Measurements from ENCODE around the gene LZTR1. TPM values are rescaled to one million over a fixed set of nuclear protein-coding genes. Genes with fewer than 3 reads are reported as not detected.

Gene LZTR1
- total RNA-seq, 1 donor from 2014 or later: 70.8 TPM

DNA sequence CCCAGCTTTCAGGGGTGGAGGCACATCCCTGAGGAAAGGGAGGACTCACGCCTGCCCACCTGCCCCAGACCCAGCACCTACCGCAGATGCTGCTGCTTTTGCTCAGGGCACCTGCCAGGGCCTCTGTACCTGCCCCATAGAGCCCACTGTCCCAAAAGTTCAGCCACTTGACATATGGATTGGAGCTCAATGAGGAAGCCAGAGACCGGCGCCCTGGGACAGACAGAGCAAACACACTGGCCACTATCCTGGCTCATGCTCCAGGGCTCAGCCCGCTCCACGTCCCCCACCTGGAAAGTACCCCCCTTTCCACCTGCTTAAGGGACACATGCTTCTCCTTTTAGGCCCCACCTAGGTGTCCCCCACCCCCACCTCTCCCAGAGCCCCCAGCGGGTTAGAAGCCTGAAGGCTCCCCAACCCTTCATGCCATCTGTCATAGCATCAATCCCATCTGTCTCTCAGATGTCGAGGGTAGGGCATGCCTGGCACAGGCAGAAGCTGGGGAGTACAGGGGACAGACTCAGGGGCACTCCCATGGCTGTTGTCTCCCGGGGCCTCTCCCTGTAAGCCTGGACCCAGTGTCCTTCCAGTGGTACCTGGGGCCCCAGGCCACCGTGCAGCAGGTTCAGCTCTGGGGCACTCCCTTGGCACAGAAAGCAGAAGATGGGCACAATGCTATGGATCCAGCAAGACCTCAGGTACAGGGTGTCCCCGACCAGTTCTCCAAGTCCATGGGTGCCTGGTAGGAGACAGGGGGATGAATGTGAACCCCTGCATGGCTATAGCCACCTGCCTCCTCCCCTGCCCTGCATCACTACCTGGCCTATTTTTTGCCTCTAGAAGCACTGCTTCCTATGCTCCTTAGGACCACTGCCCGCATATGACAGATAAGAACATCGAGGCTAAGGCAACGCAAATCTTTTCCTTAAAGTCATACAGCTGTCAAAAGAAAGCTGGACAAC, 30.6 kb downstream of the LZTR1 start:
- DNase-seq (ENCODE audit: low spot score): no peak

DNA sequence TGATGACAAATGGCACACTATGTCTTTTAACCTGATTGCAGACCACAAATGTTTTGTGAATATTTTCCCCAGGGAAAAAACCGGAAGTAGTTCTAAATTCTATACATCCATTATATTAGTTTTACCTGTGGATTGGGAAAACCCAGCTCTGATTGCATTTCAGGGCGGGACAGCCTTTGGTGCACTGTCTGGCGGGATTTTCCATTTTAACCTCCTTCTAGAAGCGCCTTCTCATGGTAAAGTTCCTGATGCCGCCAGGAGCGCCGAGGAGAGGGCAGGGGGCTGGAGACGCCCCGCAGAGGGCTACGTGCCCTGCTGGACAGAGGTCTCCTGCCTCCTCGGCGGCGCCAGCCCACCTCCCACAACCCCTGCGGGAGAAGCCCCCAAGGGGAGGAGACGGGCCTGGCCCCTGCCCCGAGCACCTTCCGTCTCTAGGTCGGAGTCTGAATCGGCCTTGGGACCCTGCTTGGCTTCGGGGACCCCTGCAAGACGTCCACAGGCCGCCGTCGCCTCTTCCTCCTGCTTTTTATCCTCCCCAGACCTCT, 31.6 kb downstream of the LZTR1 start:
- DNase-seq (ENCODE audit: low spot score): no peak

DNA sequence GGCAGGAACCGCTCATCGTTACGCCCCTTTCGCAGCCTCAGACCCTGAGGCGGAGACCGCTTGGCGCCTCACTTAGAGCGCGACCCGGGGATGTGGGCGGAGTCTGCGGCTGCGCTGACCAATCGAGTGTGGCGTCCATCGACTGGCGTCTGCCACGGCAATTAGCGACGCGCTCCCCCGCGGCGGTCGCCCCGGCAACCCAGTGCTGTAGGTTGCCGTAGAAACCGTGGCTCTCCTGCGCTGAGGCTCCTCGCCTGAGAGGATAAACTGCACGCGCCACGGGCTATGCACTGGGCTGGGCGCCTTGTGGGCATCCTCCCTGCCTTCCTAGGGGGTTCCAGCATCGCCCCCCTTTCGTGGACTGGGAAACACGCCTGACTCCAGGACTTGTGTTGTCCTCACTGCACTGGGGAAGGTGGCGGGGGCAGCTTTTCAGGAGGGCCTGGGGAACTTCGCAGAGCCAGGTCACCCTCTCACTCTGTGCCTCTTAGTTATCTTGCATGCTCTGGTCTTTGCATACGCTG, 32.2 kb downstream of the LZTR1 start:
- peak; percentile 92 for DNase-seq (ENCODE audit: low spot score)

DNA sequence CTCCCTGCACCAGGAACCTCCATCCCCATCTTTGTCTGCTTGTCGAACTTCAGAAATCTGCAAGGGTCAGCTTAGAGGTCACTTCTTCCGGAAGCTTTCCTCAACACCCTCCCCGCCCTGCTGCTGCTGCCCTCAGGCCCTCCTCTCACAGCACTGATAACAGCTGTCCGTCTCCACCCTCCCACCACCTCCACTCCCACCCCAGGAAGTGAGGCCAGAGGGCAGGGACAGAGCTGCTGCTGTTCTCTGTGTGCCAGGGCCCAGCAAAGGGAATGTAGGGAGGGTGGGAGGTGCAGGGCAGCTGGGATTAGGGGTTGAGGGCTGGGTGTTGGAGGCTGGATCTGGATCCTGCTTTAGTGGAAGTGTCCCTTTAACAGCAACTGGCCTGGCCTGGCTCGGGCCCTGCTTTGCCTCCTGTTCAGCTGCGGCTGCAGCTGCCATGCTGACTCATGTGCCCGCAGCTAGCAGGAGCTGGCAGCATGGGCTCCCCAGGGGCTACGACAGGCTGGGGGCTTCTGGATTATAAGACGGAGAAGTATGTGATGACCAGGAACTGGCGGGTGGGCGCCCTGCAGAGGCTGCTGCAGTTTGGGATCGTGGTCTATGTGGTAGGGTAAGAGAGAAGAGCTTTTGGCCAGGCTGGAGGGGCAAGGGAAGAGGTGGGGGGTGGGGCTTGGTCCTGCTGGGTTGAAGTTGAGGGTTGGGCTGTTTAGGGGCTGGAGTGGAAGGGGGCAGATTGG, 32.8 kb downstream of the LZTR1 start, which contains the start of gene P2RX6:
Gene P2RX6 (plus strand): TSS at position 440 of the 740 bp plus-strand sequence. CDS start 10 bp downstream, at position 450.
- no peak for DNase-seq (ENCODE audit: low spot score)

DNA sequence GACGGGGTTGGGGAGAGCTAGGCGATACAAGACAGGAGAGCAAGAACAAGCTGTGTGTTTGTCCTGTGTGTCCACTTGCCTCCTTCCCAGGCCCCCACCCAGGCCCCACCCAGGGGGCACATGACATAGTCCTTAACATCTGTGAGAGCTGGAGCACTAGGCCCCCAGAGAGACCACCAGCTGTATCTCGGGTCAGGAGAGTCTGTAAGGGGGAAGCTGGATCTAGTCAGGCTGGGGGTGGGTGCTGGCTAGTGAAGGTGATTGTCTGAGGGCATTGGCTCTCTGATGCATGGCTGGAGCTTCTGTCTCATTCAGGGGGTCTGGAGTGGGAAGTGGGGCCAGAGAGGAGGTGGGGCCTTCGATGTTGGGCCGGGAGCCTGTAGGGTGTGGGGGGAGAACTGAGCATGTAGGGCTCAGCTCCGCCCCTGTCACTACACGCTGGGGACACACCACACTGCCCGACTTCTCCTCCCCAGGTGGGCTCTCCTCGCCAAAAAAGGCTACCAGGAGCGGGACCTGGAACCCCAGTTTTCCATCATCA, 33.4 kb downstream of the LZTR1 start:
- DNase-seq (ENCODE audit: low spot score): no peak

DNA sequence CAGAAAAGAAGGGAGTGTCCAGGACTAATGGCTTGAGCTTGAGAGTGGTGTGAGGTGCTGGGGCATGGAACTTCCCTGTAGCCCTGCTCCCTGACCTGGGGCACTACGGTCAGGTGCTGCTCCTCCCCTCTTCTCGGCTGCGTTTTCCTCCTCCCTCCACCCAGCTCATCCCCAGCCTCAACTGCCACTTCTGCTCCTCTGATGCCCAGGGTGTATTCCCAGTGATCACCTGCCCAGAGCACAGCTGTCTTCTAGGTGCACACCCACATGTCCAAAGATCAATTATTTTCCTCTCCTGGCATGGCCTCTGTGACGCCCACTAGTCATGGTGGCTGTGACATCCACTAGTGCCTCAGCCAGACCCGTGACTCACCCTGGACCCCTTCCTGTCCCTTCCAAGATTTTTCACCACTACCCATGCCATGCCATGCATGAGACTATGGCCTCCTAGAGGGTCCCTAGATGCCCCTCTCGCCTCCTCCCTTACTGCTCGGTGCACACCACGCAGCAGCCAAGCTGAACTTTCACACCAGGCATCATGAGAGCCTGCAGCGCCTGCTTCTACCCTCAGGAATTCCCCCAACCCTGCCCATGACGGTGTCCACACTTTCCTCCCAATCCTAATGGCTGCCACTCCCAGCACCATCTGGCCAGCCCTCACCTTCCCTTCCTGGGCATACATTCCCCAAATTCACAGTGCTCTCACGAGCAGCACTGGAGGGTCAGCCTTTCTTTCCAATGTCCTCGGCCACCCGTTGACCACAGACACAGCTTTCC, 34.7 kb downstream of the LZTR1 start:
- DNase-seq (ENCODE audit: low spot score): no peak

DNA sequence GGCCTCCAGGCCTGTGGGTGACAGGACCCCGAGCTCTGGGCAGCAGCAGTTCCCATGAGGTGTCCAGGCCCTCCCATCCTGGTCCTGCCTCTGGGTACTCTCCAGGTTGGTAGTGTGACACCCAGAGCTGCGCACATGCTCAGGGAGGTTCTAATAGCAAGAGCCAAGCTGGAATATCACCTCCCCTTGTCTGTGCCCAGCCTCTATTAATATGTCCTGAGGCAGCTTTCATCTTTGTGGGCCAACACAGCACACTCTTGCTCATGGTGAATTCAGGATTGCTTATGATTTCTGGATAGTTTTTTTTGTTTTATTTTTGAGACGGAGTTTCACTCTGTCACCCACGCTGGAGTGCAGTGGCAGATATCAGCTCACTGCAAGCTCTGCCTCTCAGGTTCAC, 36.2 kb downstream of the LZTR1 start:
- no peak for DNase-seq (ENCODE audit: low spot score)

DNA sequence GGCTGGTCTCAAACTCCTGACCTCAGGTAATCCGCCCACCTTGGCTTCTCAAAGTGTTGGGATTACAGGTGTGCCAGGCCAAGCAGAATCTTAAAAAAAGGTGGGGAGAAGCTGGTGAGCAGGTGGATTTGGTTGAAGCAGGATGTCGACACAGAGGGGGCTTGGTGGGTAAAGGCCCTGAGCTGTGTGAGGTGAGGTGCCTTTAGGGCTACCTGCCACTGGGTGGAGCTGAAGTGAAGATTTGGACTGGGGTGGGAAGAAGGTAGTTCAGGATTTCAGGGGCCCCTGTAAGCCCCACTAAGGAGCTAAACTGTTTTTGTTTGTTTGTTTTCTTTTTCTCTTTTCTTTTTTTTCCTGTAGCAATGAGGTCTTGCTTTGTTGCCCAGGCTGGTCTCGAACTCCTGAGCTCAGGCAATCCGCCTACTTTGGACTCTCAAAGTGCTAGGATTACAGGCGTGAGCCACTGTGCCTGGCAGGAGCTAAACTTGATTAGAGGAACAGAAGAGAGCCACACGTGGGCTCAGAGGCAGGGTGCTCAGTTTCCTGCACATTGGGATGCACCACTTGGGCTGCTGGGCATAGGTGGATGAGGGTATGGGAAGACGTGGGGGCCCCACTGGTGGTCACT, 38.8 kb downstream of the LZTR1 start:
- no peak for DNase-seq (ENCODE audit: low spot score)

DNA sequence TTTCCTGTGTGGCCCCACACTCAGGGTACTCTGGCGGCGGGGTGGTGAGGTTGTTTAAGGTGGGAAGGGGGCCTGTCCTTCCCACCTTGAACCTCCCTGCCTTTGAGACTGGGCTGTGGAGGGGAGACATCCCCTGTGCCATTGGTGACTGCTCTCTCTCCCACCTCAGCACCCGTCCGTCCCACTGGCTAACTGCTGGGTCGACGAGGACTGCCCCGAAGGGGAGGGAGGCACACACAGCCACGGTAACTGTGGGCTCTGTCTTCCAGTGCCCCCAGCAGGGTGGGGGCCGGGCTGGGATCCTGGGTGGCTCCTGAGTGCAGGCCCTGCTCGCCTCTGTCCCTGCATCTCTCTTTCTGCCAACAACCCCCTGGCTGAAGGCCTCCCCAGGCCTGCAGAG, 40.4 kb downstream of the LZTR1 start:
- no peak for DNase-seq (ENCODE audit: low spot score)

DNA sequence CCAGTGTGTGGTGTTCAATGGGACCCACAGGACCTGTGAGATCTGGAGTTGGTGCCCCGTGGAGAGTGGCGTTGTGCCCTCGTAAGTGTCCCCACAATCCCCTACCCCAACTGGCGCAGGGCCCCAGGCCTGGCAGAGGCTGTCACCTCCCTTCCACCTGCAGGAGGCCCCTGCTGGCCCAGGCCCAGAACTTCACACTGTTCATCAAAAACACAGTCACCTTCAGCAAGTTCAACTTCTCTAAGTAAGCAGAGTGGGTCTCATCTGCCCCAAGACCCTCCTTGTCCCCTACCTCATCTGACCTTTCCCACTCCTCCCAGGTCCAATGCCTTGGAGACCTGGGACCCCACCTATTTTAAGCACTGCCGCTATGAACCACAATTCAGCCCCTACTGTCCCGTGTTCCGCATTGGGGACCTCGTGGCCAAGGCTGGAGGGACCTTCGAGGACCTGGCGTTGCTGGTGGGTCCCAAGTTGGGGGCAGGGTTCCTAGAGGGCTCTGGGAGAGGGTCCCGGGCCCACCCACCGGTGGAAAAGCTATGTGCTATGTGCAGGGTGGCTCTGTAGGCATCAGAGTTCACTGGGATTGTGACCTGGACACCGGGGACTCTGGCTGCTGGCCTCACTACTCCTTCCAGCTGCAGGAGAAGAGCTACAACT, 41.0 kb downstream of the LZTR1 start:
- DNase-seq (ENCODE audit: low spot score): no peak

DNA sequence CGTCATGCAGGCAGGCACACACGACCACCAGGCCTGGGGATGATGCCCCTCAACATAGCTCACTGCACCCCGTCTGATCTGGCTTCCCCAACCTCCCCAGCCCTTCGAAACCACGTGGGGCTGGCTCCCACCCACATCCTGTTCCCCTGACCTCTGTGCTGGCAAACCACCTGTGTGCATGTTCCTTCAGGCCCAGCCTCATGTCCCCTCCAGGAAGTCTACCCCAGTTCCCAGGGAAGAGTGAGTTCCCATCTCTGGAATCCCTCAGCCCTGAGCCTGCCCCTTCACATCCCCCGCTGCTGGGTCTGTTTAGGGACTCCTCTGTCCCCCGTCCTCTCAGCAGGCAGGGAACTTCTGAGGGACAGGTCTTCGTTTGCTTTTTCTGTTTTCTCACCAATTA, 43.2 kb downstream of the LZTR1 start:
- DNase-seq (ENCODE audit: low spot score): no peak

DNA sequence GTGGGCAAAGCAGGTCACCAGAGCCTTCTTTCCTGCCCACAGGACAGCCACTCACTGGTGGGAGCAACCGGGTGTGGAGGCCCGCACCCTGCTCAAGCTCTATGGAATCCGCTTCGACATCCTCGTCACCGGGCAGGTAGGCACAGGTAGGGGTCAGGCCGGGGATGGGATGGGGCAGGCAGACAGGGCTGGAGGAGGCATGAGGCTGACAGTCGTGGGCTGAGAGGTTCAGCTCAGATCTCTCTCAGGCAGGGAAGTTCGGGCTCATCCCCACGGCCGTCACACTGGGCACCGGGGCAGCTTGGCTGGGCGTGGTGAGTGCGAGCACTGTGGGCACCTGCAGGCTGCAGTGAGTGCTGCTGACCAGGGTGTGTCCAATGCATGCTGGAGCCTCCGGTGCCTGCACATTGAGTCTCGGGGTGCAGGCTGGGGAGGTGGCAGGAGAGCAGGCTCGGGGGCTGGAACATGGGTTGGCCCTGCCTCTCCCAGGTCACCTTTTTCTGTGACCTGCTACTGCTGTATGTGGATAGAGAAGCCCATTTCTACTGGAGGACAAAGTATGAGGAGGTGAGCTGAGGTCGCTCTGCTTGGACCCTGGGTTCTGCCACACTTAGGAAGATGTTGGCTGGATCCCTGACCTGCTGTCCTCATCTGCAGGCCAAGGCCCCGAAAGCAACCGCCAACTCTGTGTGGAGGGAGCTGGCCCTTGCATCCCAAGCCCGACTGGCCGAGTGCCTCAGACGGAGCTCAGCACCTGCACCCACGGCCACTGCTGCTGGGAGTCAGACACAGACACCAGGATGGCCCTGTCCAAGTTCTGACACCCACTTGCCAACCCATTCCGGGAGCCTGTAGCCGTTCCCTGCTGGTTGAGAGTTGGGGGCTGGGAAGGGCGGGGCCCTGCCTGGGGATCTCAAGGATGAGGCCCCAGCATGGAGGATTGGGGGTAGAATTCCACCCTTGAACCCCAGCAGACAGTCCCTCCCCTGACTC, 44.0 kb downstream of the LZTR1 start:
- no peak for DNase-seq (ENCODE audit: low spot score)

DNA sequence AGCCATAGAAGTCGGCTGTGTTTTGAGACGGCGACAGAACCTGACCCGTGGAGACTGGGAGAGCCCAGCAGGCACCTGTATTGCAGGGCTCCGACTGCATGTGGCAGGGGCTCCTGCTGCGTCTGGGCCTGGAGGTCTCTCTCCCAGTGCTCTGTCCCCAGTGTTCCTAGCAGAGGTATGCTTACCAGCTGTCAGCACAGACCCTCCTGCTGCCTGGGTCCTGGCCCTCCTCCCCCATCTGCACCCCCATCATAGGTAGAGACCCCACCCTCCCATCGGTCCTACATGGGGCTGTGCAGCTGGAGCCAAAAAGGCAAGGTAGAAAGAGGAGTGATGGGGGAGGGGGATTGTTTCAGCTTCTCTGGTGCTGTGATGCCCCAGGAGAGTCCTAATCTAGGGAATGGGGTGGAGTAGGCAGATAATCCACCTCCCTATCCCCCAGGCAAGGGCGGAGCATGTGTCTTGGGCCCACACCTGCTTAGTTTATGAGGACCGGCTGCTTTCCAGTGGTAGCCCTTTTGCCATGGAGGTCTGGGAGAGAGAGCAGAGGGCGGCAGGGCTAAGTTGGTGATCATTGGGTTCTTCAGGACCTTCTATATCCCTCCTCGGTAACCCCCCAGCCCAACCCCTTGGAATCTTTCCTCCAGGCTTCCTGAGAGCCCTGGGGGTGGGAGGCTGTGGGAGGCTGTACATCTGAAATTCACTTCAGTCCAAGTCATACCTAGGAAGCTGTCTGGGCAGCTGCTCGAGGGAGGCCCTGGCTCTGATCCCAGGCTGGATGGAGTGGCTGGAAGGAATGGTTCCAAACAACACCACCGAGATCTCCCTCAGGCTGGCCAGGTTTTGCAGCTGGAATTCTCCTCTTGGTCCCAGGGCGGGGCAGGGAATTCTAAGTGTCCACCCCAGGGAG, 44.9 kb downstream of the LZTR1 start:
- no peak for DNase-seq (ENCODE audit: low spot score)

DNA sequence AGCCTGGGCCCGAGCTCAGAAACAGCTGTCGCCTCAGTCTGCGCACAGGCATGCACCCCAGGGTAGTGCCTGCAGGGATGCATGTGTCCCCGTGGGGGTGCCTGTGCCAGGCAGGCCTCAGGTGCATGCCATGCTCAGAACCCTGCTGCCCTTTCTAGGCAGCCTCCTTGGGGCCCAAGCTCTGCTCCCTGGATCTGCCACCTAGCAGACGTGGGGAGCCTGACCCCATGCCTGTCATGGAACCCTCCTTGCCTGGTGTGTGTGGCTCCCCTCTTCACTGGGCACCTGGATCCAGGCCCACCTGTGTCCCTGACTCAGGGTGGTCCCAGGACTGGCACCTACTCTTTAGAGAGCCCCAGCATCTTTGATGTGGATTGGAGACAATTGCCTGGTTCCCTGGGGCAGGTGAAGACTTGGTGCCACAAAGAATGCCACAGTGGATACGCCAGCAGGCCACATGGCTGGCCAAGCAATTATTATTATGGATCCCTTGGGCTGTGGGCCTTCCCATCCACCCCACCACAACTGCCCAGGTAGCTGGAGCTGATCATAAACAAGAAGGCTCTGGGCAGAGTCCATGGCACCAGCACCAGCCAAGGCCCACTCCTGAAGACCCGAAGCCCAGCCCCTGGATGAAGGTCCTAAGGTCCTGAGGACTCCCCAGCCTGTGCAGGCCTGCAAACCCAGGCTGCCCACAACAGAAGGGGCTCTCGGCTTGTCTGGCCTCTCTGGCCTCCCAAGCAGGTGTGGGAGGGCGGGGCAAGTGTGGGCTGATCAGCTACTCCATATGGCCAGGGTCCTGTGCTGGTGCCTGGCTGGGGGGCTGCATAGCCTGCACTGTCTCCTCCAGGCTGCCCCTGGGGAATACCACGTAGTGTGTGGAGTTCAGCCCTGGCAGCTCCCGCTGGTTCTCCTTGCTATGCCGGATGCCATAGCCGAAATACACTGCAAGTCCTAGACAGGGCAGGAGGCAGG, 46.5 kb downstream of the LZTR1 start:
- no peak for DNase-seq (ENCODE audit: low spot score)

DNA sequence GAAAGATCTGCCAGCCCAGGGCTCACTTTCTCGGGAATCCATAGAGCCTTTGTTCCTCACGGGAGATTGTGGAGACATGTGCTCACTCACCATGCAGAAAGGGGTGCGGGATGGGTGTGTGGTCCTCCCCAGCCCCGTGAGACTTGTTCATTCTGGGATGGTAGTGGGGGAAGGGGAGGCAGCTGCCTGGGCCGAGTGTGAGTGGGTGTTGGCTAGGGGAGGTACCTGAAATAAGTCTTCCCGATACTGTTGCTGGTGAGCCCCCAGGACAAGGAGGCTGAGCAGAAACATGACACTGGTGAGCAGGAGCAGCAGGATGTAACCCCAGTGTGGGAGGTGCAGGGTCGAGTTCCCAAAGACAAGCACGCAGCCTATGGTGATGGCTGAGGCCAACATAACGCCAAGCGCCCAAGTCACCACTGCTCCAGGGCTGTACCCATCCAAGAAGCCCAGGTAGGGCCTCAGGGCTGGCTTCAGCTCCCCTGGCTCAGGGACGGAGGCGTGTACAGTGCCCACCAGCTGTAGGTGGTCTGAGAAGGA, 47.5 kb downstream of the LZTR1 start:
- no peak for DNase-seq (ENCODE audit: low spot score)

DNA sequence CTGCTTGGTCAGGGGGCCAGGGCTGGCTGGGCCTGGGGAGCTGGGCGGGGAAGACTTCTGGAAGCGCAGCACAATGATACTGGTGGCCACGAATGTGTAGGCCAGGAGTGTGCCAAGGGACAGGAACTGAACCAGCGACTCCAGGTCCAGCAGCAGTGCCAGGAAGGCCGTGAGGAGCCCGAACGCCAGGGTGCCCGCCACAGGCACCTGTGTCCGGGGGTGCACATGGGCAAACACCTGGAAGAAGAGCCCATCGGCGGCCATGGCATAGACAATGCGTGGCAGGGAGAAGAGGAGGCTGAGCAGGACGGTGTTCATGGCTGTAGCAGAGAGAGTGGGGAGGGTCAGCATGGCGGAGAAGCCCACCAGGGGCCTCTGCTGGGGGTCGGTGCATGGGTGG, 47.9 kb downstream of the LZTR1 start:
- DNase-seq (ENCODE audit: low spot score): no peak

All from mesenteric fat pad (tissue), 1 donor.